Measurements from ENCODE around the gene UROD.
"Not testable (repeated sequence)": the region's sequence is repeated elsewhere in the genome, so short reads cannot be mapped to it uniquely, and the experiment has no call there.

Gene UROD

GRCh38 chr1:45043094-45043493 lies 31.0 kb downstream of the UROD start:
- no peak for DNase-seq

DNA sequence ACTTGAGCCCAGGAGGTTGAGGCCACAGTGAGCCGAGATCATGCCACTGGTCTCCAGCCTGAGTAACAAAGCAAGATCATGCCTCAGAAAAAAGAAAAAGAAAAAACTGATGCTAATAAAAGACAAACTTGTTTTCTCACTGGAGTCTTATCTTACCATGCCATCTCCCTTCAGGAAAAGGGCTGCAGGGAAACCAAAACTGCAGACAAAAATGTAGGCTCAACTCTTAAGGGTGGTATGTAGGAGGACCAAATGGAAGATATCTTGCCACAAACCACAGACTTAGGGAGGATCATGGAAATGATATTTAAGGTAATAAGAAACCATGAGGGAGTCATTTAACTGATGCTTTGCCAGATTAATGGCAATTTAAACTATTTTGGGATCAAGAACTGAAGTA lies 32.9 kb downstream of the UROD start:
- DNase-seq: no peak

DNA sequence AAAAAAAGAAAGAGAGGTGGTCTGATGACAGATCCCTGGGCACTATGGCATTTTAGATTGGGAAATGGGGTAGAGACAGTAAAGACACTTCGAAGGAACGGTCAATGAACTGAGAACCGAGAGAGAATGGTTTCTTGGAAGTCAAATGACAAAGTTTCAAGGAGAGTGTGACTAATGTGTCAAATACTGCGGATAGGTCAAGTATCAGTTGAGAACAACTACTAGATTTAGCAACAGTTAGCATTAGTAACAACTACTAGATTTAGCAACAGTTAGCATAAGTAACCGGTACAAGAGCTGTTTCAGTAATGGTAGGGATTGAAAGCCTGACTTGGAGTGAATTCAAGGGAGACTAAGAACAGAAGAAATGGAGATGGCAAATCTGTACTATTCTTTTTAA lies 35.0 kb downstream of the UROD start:
- DNase-seq: no peak

GRCh38 chr1:45051005-45051772 lies 39.1 kb downstream of the UROD start:
- no peak for DNase-seq

GRCh38 chr1:45057542-45057941 lies 45.5 kb downstream of the UROD start:
- DNase-seq: no peak

- DNase-seq: no peak
Measured at GRCh38 chr1:45059829-45060228, 47.8 kb downstream of the UROD start.

GRCh38 chr1:45062463-45062862 lies 50.4 kb downstream of the UROD start:
- DNase-seq: not testable (repeated sequence)

DNA sequence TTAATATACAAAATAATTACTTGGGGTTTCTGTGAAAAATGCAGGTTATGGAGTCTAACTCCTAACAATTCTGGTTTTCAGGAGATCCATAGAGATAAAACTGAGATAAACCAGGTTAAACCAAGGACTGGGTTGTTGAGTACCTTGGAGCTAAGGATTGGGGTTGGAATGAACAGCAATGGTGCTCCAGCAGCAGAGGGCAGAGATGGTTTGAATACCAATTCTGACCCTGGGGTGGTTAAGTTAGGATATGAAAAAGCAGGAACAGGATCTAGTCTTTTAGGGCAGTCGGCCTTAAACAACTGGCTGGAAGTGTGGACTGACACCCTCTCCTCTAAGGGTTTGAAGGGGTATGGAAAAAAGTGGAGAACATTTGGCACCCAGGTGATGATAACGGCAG lies 53.0 kb downstream of the UROD start:
- no peak for DNase-seq
